Uterus (tissue), 4 donors: ENCODE data around the gene ADAMTS2. TPM values are rescaled to one million over a fixed set of nuclear protein-coding genes. Genes with fewer than 3 reads are reported as not detected.

Source experiments
- DNase-seq, 2 donors: peaks; one replicate each; pipeline ENCODE4 v3.0.0-alpha.2; 2019 to 2020
- H3K27ac ChIP-seq, 2 donors: fragments of 200-600 bp; sonication (generic); 1 replicate in 1 of 2; 2 replicates in 1 of 2; pipeline ENCODE4 v1.5.1; 2016 to 2018
- H3K27me3 ChIP-seq, 2 donors: fragments of 200-600 bp; sonication (generic); one replicate each; pipeline ENCODE4 v1.5.1; 2018 to 2019; ENCODE audit warnings: control low read depth in 1 of 2
- H3K36me3 ChIP-seq, 2 donors: fragments of 200-600 bp; sonication (generic); one replicate each; pipeline ENCODE4 v1.5.1; 2019; ENCODE audit warnings: control low read depth in 1 of 2
- H3K4me1 ChIP-seq, 2 donors: fragments of 200-600 bp; sonication (generic); one replicate each; pipeline ENCODE4 v1.5.1; 2018 to 2019; ENCODE audit warnings: control low read depth in 1 of 2
- H3K4me3 ChIP-seq, 2 donors: fragments of 200-600 bp; sonication (generic); 1 replicate in 1 of 2; 2 replicates in 1 of 2; pipeline ENCODE4 v1.5.1; 2018 to 2019; ENCODE audit warnings: mild to moderate bottlenecking in 1 of 2
- H3K9me3 ChIP-seq, 2 donors: fragments of 200-600 bp; sonication (generic); one replicate each; pipeline ENCODE4 v1.5.1; 2019; ENCODE audit warnings: control low read depth in 1 of 2
- POLR2A ChIP-seq, 2 donors: fragments of 450-650 bp; IDR thresholded peaks; one replicate each; pipeline ENCODE4 v1.6.1; 2016; ENCODE audit warnings: antibody characterized with exemption in 2 of 2, mild to moderate bottlenecking in 1 of 2, moderate library complexity in 1 of 2
- intact Hi-C: fragments of 100-400 bp; cut with DNase I; formaldehyde crosslinking; loops from one replicate; pipeline ENCODE4 v1.15.1; 2023; ENCODE audit warnings: low total_unique reads
- total RNA-seq, 4 donors: library from RNA; depleted of rRNA in 3 of 4; stranded (reverse); fragments of >200 nt in 3 of 4; gene quantifications; one replicate each; pipeline versions ENCODE4 v1.1.0 to v1.2.4, GENCODE V29; 2014 to 2023
- TF ChIP-seq, protein P1 (sequence below), 4 experiments: fragments of 200-600 bp in 2 of 4; fragments of 450-650 bp in 2 of 4; sonication (generic) in 2 of 4; IDR thresholded peaks; one replicate each; pipeline ENCODE4 v1.5.1; 2016 to 2019; ENCODE audit warnings: antibody characterized with exemption in 4 of 4, mild to moderate bottlenecking in 2 of 4, moderate library complexity in 1 of 4
- donor health status: DM: yes; HTN: yes; CAD: no.

Gene ADAMTS2
- total RNA-seq, 4 donors from 2014 or later: 4.1 to 97.1 (median 40.3) TPM

DNA sequence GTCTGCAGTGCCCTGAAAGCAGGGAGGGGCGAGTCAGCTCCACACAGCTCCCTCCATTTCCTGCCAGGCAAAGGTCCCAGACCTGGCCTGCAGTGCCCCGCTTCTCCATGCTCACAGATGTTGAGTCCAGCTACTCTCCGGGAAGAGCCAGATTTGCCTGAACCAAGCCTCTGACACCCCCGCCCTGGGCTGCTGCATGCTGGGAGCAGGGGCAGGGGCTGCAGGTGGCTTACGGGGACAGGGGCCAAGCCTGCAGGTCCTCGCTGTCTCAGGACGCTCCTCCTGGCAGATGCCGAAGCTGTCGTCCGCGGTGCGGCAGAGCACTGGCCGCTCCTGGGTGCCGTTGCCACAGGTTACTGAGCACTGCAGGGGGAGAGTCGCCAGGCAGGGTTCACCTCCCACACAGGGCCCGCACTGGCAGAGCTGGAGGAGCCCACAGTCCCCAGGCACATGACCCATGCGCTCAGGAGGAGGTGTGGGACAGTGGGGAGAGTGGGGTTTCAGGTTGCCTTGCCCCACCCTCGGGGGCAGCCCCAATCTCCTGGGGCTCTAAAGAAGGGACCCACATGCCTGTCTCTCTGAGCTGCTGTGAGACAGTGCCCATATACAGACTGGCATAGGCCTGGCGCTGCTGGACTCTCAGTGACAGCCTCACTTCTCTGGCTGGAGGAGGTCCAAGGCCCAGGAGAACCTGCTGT lies 222.7 kb downstream of the ADAMTS2 start:
- Histone ChIP-seq H3K4me1 (no peaks in the 10 kb centered on the region), H3K4me3 (no peak overlapping the region), H3K36me3 (no peaks in the 10 kb centered on the region), H3K9me3 (no peaks in the 10 kb centered on the region), H3K27ac (no peak overlapping the region), H3K27me3 (no peaks in the 10 kb centered on the region)
- intact Hi-C loops: no loop called here
- DNase-seq: no peak
- TF ChIP-seq, protein P1, sequence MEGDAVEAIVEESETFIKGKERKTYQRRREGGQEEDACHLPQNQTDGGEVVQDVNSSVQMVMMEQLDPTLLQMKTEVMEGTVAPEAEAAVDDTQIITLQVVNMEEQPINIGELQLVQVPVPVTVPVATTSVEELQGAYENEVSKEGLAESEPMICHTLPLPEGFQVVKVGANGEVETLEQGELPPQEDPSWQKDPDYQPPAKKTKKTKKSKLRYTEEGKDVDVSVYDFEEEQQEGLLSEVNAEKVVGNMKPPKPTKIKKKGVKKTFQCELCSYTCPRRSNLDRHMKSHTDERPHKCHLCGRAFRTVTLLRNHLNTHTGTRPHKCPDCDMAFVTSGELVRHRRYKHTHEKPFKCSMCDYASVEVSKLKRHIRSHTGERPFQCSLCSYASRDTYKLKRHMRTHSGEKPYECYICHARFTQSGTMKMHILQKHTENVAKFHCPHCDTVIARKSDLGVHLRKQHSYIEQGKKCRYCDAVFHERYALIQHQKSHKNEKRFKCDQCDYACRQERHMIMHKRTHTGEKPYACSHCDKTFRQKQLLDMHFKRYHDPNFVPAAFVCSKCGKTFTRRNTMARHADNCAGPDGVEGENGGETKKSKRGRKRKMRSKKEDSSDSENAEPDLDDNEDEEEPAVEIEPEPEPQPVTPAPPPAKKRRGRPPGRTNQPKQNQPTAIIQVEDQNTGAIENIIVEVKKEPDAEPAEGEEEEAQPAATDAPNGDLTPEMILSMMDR (IDR thresholded peaks at IDR 0.05): no peak
- no peak for TF ChIP-seq POLR2A (IDR thresholded peaks at IDR 0.05)

DNA sequence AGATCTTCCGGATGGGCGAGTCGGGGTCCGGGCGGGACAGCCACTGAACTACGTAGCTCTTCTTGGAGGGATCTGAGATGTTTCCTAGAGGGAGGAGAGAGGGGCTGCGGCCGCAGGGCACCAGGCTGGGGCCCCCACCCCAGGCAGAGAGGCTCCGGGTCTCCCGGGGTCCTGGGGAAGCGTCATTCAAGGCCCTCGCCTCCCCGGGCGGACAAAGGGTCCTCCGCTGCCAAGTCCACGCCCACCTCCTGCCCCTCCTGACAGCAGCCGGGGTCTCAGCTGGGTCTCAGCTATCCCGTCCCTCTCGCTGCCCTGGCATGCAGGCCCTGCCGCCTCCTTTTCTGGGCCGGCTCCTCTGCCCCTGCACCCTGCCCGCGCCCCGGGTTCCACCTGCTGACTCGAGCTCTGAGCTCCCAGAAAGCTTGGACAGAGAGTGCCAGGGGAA lies 223.6 kb downstream of the ADAMTS2 start:
- Histone ChIP-seq H3K9me3 (no peaks in the 10 kb centered on the region), H3K4me3 (no peak overlapping the region), H3K27ac (no peak overlapping the region), H3K36me3 (no peaks in the 10 kb centered on the region), H3K27me3 (no peaks in the 10 kb centered on the region), H3K4me1 (no peaks in the 10 kb centered on the region)
- no peak for DNase-seq
- intact Hi-C loops: no loop called here
- TF ChIP-seq POLR2A (IDR thresholded peaks at IDR 0.05): no peak
- TF ChIP-seq, protein P1 (IDR thresholded peaks at IDR 0.05): no peak

DNA sequence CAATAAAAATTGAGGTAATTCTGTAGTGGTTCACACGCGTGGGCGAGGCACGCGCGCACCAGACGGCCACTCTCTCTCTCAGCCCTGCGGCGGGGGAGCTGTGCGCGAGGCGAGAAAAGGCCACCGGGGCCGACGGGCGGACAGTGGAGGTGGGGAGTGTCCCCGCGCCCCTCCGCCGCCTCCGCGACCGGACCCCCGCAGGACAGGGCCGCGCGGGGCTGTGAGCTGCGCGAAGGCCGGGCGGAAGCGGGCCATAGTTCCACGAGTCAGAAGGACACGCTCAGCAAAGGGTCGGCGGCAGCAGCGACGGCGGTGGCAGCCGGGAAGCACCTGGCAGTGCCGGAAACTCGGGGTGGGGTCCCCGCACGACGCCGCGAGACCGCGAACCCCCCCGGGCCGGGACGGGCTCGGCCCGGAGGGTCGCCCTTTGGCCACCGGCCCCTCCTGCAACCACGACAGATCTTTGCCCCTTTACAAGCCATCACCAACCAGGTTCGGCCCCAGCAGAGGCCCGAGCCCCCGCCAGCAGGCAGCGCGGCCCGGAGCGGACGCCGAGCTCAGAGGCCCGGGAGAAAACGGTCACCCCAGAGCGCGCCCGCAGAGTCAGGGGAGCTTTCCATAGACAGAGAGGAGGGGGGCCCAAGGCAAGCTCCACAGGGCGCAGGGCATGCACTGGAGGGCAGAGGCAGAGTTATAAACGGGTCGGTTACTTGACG lies 224.2 kb downstream of the ADAMTS2 start:
- Histone ChIP-seq H3K4me1 (no peaks in the 10 kb centered on the region), H3K27ac (no peak overlapping the region), H3K27me3 (no peaks in the 10 kb centered on the region), H3K36me3 (no peaks in the 10 kb centered on the region), H3K4me3 (no peak overlapping the region), H3K9me3 (no peaks in the 10 kb centered on the region)
- DNase-seq: no peak
- TF ChIP-seq, protein P1 (IDR thresholded peaks at IDR 0.05): no peak
- no peak for TF ChIP-seq POLR2A (IDR thresholded peaks at IDR 0.05)
- intact Hi-C loops: no loop called here

DNA sequence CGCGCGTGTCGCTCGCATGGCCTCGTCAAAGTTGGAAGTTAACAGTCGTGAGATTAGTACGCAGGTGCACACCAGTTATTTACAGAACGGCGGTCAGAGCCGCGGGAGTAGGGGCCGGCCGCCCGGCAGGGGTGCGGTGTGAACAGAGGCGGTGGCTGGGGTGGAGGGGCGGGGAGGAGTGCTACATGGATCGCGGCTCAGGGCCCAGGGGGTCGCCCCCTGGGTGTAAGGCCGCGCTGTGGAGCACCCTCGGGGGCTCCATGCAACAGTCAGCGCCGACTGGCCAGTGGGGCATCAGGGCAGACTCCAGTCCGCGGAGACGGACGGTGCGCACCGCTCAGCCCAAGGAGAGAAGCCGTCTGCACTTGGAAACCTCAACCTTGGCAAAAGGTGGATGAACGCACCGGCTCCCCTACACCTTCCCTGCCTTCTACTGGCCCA lies 224.8 kb downstream of the ADAMTS2 start:
- no peak overlapping the region for H3K4me3 ChIP-seq
- no peaks in the 10 kb centered on the region for H3K27me3 ChIP-seq
- TF ChIP-seq POLR2A (IDR thresholded peaks at IDR 0.05): no peak
- DNase-seq: no peak
- no peaks in the 10 kb centered on the region for H3K36me3 ChIP-seq
- H3K4me1 ChIP-seq: no peaks in the 10 kb centered on the region
- intact Hi-C loops: no loop called here
- no peak overlapping the region for H3K27ac ChIP-seq
- no peaks in the 10 kb centered on the region for H3K9me3 ChIP-seq

DNA sequence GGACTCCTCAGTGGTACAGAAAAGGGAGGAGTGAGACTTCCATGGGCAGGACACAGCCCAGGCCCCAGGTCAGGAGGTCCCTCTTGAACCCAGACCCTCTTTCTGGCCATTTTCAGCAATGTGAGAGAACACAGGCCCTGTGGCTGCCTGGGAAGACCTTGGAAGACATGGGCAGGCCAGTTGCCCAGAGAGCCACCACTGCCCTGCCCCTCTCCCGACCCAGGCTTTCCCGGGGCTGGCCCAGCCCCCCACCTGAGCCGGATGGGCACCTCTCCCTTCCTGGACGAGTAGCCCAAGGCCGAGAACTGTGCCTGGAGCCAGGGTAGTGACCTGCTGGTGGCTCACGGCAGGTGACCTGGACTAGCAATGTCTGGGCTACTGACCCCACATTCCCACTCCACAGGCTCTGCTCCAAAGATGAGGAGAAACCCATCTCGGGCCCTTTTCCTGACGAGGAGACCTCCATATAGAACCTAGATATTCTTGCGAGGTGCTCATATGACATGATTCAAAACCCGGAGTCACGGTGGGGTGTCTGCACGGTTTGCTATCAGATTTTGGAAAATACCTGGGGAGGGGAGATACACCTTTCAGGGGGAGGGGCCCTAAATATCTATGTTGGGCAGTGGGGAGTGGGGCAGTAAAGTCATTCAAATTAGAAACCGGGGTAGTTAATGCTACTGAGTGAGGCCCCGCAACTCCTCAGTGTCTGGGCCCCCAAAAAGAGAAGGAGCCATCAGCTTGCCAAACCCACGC lies 225.7 kb downstream of the ADAMTS2 start:
- TF ChIP-seq POLR2A (IDR thresholded peaks at IDR 0.05): no peak
- TF ChIP-seq, protein P1 (IDR thresholded peaks at IDR 0.05): no peak
- H3K4me1 ChIP-seq: no peaks in the 10 kb centered on the region
- H3K36me3 ChIP-seq: no peaks in the 10 kb centered on the region
- H3K27me3 ChIP-seq: no peaks in the 10 kb centered on the region
- intact Hi-C loops: no loop called here
- peaks cover 0 to 3% of the 10 kb centered on the region in 2 donors for H3K9me3 ChIP-seq
- DNase-seq: no peak
- no peak overlapping the region for H3K27ac ChIP-seq
- no peak overlapping the region for H3K4me3 ChIP-seq
